ENCODE data around the gene GNAQ. TPM values are rescaled to one million over a fixed set of nuclear protein-coding genes. Genes with fewer than 3 reads are reported as not detected.
A peak's percentile ranks its signal among the peaks of the same experiment; 100 is the strongest.

Gene GNAQ
- total and polyA plus RNA-seq, 4 donors, result 24.6 to 86.2 (median 51.4) TPM

- peak in 1 of 3 donors; percentile 24 for DNase-seq
- Histone ChIP-seq H3K9me3 (ENCODE audit: control insufficient read depth in 4 of 4, insufficient read depth in 3 of 4, low read length in 3 of 4) (no peaks in the 10 kb centered on the region), H3K9ac (ENCODE audit: insufficient read depth in 1 of 2, low read length in 2 of 2) (no peak overlapping the region), H3K4me1 (ENCODE audit: control insufficient read depth in 5 of 5, insufficient read depth in 5 of 5, low read length in 5 of 5) (peaks cover 0 to 1% (median 0%) of the 10 kb centered on the region in 5 donors), H3K4me3 (no peak overlapping the region), H3K36me3 (ENCODE audit: control insufficient read depth in 4 of 4, insufficient read depth in 4 of 4, low read length in 4 of 4) (peaks cover 0 to 19% (median 6%) of the 10 kb centered on the region in 4 donors), H3K27ac (ENCODE audit: low read depth in 1 of 2, low read length in 1 of 2) (no peak overlapping the region), H3K27me3 (ENCODE audit: control insufficient read depth in 3 of 3, insufficient read depth in 3 of 3, low read length in 2 of 3) (no peaks in the 10 kb centered on the region)
- ATAC-seq (ENCODE audit: insufficient read depth, low FRiP score), result no peak
- WGBS, 2 donors, result 41 to 49% methylated on average over 3 of the region's 3 CpGs
- TF ChIP-seq, protein P1, sequence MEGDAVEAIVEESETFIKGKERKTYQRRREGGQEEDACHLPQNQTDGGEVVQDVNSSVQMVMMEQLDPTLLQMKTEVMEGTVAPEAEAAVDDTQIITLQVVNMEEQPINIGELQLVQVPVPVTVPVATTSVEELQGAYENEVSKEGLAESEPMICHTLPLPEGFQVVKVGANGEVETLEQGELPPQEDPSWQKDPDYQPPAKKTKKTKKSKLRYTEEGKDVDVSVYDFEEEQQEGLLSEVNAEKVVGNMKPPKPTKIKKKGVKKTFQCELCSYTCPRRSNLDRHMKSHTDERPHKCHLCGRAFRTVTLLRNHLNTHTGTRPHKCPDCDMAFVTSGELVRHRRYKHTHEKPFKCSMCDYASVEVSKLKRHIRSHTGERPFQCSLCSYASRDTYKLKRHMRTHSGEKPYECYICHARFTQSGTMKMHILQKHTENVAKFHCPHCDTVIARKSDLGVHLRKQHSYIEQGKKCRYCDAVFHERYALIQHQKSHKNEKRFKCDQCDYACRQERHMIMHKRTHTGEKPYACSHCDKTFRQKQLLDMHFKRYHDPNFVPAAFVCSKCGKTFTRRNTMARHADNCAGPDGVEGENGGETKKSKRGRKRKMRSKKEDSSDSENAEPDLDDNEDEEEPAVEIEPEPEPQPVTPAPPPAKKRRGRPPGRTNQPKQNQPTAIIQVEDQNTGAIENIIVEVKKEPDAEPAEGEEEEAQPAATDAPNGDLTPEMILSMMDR (IDR thresholded peaks at IDR 0.05; ENCODE audit: control extremely low read depth, extremely low read depth), result no peak
Observed at GRCh38 chr9:77783518-77783917, 248.1 kb downstream of the GNAQ start.

- H3K9ac ChIP-seq (ENCODE audit: insufficient read depth in 1 of 2, low read length in 2 of 2), result no peak overlapping the region
- H3K9me3 ChIP-seq (ENCODE audit: control insufficient read depth in 4 of 4, insufficient read depth in 3 of 4, low read length in 3 of 4), result peaks cover 0 to 5% (median 1%) of the 10 kb centered on the region in 4 donors
- H3K36me3 ChIP-seq (ENCODE audit: control insufficient read depth in 4 of 4, insufficient read depth in 4 of 4, low read length in 4 of 4), result peaks cover 0 to 18% (median 8%) of the 10 kb centered on the region in 4 donors
- WGBS, 2 donors, result 67 to 81% methylated on average over 2 of the region's 2 CpGs
- no peaks in the 10 kb centered on the region for H3K27me3 ChIP-seq (ENCODE audit: control insufficient read depth in 3 of 3, insufficient read depth in 3 of 3, low read length in 2 of 3)
- TF ChIP-seq, protein P1 (IDR thresholded peaks at IDR 0.05; ENCODE audit: control extremely low read depth, extremely low read depth), result no peak
- H3K4me3 ChIP-seq, result no peak overlapping the region
- ATAC-seq (ENCODE audit: insufficient read depth, low FRiP score), result no peak
- no peak overlapping the region for H3K27ac ChIP-seq (ENCODE audit: low read depth in 1 of 2, low read length in 1 of 2)
- DNase-seq, result no peak
- H3K4me1 ChIP-seq (ENCODE audit: control insufficient read depth in 5 of 5, insufficient read depth in 5 of 5, low read length in 5 of 5), result no peaks in the 10 kb centered on the region
Observed at GRCh38 chr9:77779010-77779409, 252.6 kb downstream of the GNAQ start.

- TF ChIP-seq, protein P1 (IDR thresholded peaks at IDR 0.05; ENCODE audit: control extremely low read depth, extremely low read depth), result no peak
- 84 to 89% methylated on average over 3 of the region's 3 CpGs for WGBS, 2 donors
- Histone ChIP-seq H3K4me3 (no peak overlapping the region), H3K4me1 (ENCODE audit: control insufficient read depth in 5 of 5, insufficient read depth in 5 of 5, low read length in 5 of 5) (peaks cover 0 to 3% (median 0%) of the 10 kb centered on the region in 5 donors), H3K9ac (ENCODE audit: insufficient read depth in 1 of 2, low read length in 2 of 2) (no peak overlapping the region), H3K27ac (ENCODE audit: low read depth in 1 of 2, low read length in 1 of 2) (no peak overlapping the region), H3K9me3 (ENCODE audit: control insufficient read depth in 4 of 4, insufficient read depth in 3 of 4, low read length in 3 of 4) (peaks cover 0 to 5% (median 1%) of the 10 kb centered on the region in 4 donors), H3K36me3 (ENCODE audit: control insufficient read depth in 4 of 4, insufficient read depth in 4 of 4, low read length in 4 of 4) (peaks cover 0 to 15% (median 4%) of the 10 kb centered on the region in 4 donors), H3K27me3 (ENCODE audit: control insufficient read depth in 3 of 3, insufficient read depth in 3 of 3, low read length in 2 of 3) (no peaks in the 10 kb centered on the region)
- DNase-seq (no peak), ATAC-seq (ENCODE audit: insufficient read depth, low FRiP score) (no peak)
Observed at GRCh38 chr9:77773381-77773780, 258.2 kb downstream of the GNAQ start.

DNA sequence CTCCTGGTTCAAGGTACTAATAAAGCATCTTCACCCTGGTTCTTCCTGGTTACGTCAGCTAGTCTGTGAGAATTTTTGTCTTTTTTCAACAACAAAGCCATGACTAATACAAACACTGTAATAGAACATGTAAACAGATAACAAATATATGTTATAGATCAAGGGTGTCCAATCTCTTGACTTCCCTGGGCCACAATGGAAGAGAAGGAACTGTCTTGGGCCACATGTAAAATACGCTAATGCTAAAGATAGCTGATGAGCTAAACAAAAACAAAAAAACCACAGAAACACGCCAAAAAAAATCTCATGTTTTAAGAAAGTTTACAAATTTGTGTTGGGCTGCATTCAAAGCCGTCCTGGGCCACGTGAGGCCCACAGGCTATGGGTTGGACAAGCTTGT, 259.0 kb downstream of the GNAQ start:
- DNase-seq (no peak), ATAC-seq (ENCODE audit: insufficient read depth, low FRiP score) (no peak)
- peaks cover 0 to 3% (median 0%) of the 10 kb centered on the region in 4 donors for H3K9me3 ChIP-seq (ENCODE audit: control insufficient read depth in 4 of 4, insufficient read depth in 3 of 4, low read length in 3 of 4)
- H3K4me1 ChIP-seq (ENCODE audit: control insufficient read depth in 5 of 5, insufficient read depth in 5 of 5, low read length in 5 of 5), result peaks cover 0 to 3% (median 0%) of the 10 kb centered on the region in 5 donors
- no peak overlapping the region for H3K4me3 ChIP-seq
- no peak overlapping the region for H3K9ac ChIP-seq (ENCODE audit: insufficient read depth in 1 of 2, low read length in 2 of 2)
- H3K27ac ChIP-seq (ENCODE audit: low read depth in 1 of 2, low read length in 1 of 2), result no peak overlapping the region
- 86 to 87% methylated on average over 5 of the region's 5 CpGs for WGBS, 2 donors
- TF ChIP-seq, protein P1 (IDR thresholded peaks at IDR 0.05; ENCODE audit: control extremely low read depth, extremely low read depth), result no peak
- H3K27me3 ChIP-seq (ENCODE audit: control insufficient read depth in 3 of 3, insufficient read depth in 3 of 3, low read length in 2 of 3), result no peaks in the 10 kb centered on the region
- H3K36me3 ChIP-seq (ENCODE audit: control insufficient read depth in 4 of 4, insufficient read depth in 4 of 4, low read length in 4 of 4), result peaks cover 0 to 9% (median 3%) of the 10 kb centered on the region in 4 donors
